Heart right ventricle (tissue), 16 donors: ENCODE measurements around the gene E2F4. TPM values are rescaled to one million over a fixed set of nuclear protein-coding genes. Genes with fewer than 3 reads are reported as not detected.
A peak's percentile ranks its signal among the peaks of the same experiment; 100 is the strongest.

Source experiments
- ATAC-seq, 8 donors: fragments of 200-7000 bp; cut with Tn5 transposase; one replicate each; pipeline ENCODE4 v1.9.1; 2020; ENCODE audit warnings: mild to moderate bottlenecking in 8 of 8, moderate library complexity in 8 of 8, moderate number of reproducible peaks in 1 of 8
- DNase-seq, 2 donors: peaks; one replicate each; pipeline ENCODE4 v3.0.0-alpha.2; 2020
- H3K27ac ChIP-seq, 10 donors: fragments of 200-600 bp; sonication (generic) in 2 of 10; one replicate each; pipeline versions ENCODE4 v1.5.0 to v1.8.0; 2020 to 2022; ENCODE audit warnings: mild to moderate bottlenecking in 3 of 10
- H3K27me3 ChIP-seq, 7 donors: fragments of 200-600 bp; one replicate each; pipeline ENCODE4 v1.8.0; 2021 to 2022; ENCODE audit warnings: mild to moderate bottlenecking in 2 of 7
- H3K36me3 ChIP-seq, 9 donors: fragments of 200-600 bp; sonication (generic) in 1 of 9; one replicate each; pipeline versions ENCODE4 v1.5.0 to v1.8.0; 2020 to 2022; ENCODE audit warnings: mild to moderate bottlenecking in 2 of 9
- H3K4me1 ChIP-seq, 9 donors: fragments of 200-600 bp; sonication (generic) in 1 of 9; one replicate each; pipeline versions ENCODE4 v1.5.0 to v1.8.0; 2020 to 2022; ENCODE audit warnings: mild to moderate bottlenecking in 4 of 9
- H3K4me3 ChIP-seq, 10 donors: fragments of 200-600 bp; sonication (generic) in 2 of 10; one replicate each; pipeline versions ENCODE4 v1.5.0 to v1.8.0; 2020 to 2022; ENCODE audit warnings: mild to moderate bottlenecking in 7 of 10, moderate library complexity in 2 of 10
- H3K9me3 ChIP-seq, 11 donors: fragments of 200-600 bp in 10 of 11; sonication (generic) in 2 of 11; one replicate each; pipeline versions ENCODE4 v1.5.0 to v1.8.0; 2013 to 2022; ENCODE audit warnings: mild to moderate bottlenecking in 2 of 11, control low read depth in 1 of 11, moderate library complexity in 1 of 11
- CTCF ChIP-seq, 9 donors: fragments of 200-600 bp; sonication (generic) in 2 of 9; IDR thresholded peaks; one replicate each; pipeline versions ENCODE4 v1.5.0 to v1.8.0; 2021 to 2022; ENCODE audit warnings: antibody characterized with exemption in 9 of 9, mild to moderate bottlenecking in 5 of 9, moderate library complexity in 1 of 9
- WGBS, 2 donors: extraction: QIAGEN DNeasy Blood & Tissue Kit; methylation state at CpG; one replicate each; pipeline ENCODE4 v1.1.7; 2013; ENCODE audit warnings: inconsistent platforms in 1 of 2; 5-methylcytosine and 5-hydroxymethylcytosine counted together
- intact Hi-C, 10 donors: fragments of 100-400 bp; cut with DNase I; formaldehyde crosslinking; loops; one replicate each; pipeline versions ENCODE4 v1.11.1 to v1.14.2; 2022
- polyA plus RNA-seq, 2 donors: library from polyadenylated mRNA; stranded (reverse); fragments of 200-250 nt; gene quantifications; one replicate each; pipeline ENCODE4 v1.2.3, GENCODE V29; 2013
- total RNA-seq, 10 donors: library from RNA; stranded (reverse); fragmentation: NEBNext Ultra II Directional in 3 of 10; extraction: Animal tissue kit (Norgen Biotek cat#: 25700) in 3 of 10; gene quantifications; one replicate each; pipeline versions ENCODE4 v1.2.1 to v1.2.4, GENCODE V29; 2021 to 2023
- donor health status: Arrhythmogenic right ventricular cardiomyopathy.
- donor health status: ischemic (EF 13 %, LVEDD 7.1; RV severe dilation, severe dysfunction).
- donor health status: healthy with polysubstance abuse.
- donor health status: DM: no; HTN: yes; CAD: no.
- donor health status: DM: no; HTN: no; CAD: no.
- donor health status: ischemic (EF 25% LVEDD 6.9; RV normal size, moderate dysfunction).
- donor health status: ischemic (EF 25% LVEDD 5.7; RV mildly dilated, moderate dysfunction).
- donor health status: healthy.
- donor health status: DM: yes; HTN: yes; CAD: no.
- donor health status: Ischemic cardiomyopathy.
- donor health status: ischemic (EF 35%, LVEDD 5.7; RV mildly dilated, moderate dysfunction).
- donor health status: nonischemic (EF 11% LVEDD 7.7; RV severe dilation, severe dysfunction).
- donor health status: DM: yes; HTN: yes; CAD: no.
- donor health status: PGD.
- donor health status: ischemic (EF 29% LVEDD 5.4; RV normal size, mild dysfunction).
- donor health status: nonischemic (EF 23%, LVEDD 6.1; RV moderate dilation, normal function).

Gene E2F4
- total and polyA plus RNA-seq, 12 donors = 21.9 to 45.6 (median 29.8) TPM

- Histone ChIP-seq H3K4me3 (no peak overlapping the region), H3K9me3 (no peaks in the 10 kb centered on the region), H3K36me3 (peaks cover 0 to 42% (median 0%) of the 10 kb centered on the region in 9 donors), H3K4me1 (peaks cover 0 to 7% (median 4%) of the 10 kb centered on the region in 9 donors), H3K27ac (no peak overlapping the region), H3K27me3 (no peaks in the 10 kb centered on the region)
- 93 to 95% methylated on average over 11 of the region's 11 CpGs for WGBS, 2 donors
- DNase-seq (no peak), ATAC-seq (no peak)
- no peak for TF ChIP-seq CTCF (IDR thresholded peaks at IDR 0.05)
- intact Hi-C loops = no loop called here
Observed at GRCh38 chr16:67208154-67208896, 16.4 kb downstream of the E2F4 start.

- DNase-seq = no peak
- ATAC-seq = no peak
- peaks cover 0 to 13% (median 10%) of the 10 kb centered on the region in 9 donors for H3K4me1 ChIP-seq
- TF ChIP-seq CTCF (IDR thresholded peaks at IDR 0.05) = no peak
- no peaks in the 10 kb centered on the region for H3K9me3 ChIP-seq
- H3K27ac ChIP-seq = no peak overlapping the region
- no peaks in the 10 kb centered on the region for H3K27me3 ChIP-seq
- intact Hi-C loops = no loop called here
- WGBS, 2 donors = 87 to 91% methylated on average over 8 of the region's 8 CpGs
- peaks cover 0 to 29% (median 0%) of the 10 kb centered on the region in 9 donors for H3K36me3 ChIP-seq
- no peak overlapping the region for H3K4me3 ChIP-seq
Observed at GRCh38 chr16:67209565-67209964, 17.6 kb downstream of the E2F4 start.

- peak in 1 of 8 donors; percentile 7 for ATAC-seq
- intact Hi-C loops = no loop called here
Observed at GRCh38 chr16:67210069-67210937, 18.3 kb downstream of the E2F4 start.

More at GRCh38 chr16:67210069-67210937, 18.3 kb downstream of the E2F4 start:
- H3K4me3 ChIP-seq = no peak overlapping the region
- no peak overlapping the region for H3K27ac ChIP-seq
- no peaks in the 10 kb centered on the region for H3K27me3 ChIP-seq
- H3K9me3 ChIP-seq = no peaks in the 10 kb centered on the region
- DNase-seq = no peak
- no peak for TF ChIP-seq CTCF (IDR thresholded peaks at IDR 0.05)
- WGBS, 2 donors = 89 to 93% methylated on average over 23 to 25 of the region's 25 CpGs
- H3K4me1 ChIP-seq = peaks cover 0 to 13% (median 10%) of the 10 kb centered on the region in 9 donors
- H3K36me3 ChIP-seq = peaks cover 0 to 27% (median 0%) of the 10 kb centered on the region in 9 donors
